Skeletal muscle satellite cell (primary cell): Measurements from ENCODE around the gene ITGA11.

Source experiments
- H3K27me3 ChIP-seq: 2 replicates; pipeline ENCODE4 v1.7.0; 2013; ENCODE audit warnings: low read length; ENCODE audit not compliant: control insufficient read depth, insufficient read depth
- H3K36me3 ChIP-seq: 2 replicates; pipeline ENCODE4 v1.7.0; 2013; ENCODE audit warnings: mild to moderate bottlenecking, control low read depth, low read length; ENCODE audit not compliant: insufficient read depth
- H3K4me1 ChIP-seq: 2 replicates; pipeline ENCODE4 v1.7.0; 2013; ENCODE audit warnings: low read length; ENCODE audit not compliant: control insufficient read depth, insufficient read depth
- H3K4me2 ChIP-seq: 2 replicates; pipeline ENCODE4 v1.7.0; 2013; ENCODE audit warnings: mild to moderate bottlenecking, low read length
- H3K4me3 ChIP-seq: 2 replicates; pipeline ENCODE4 v1.7.0; 2013; ENCODE audit warnings: low read length
- H3K9ac ChIP-seq: 2 replicates; pipeline ENCODE4 v1.7.0; 2013; ENCODE audit warnings: mild to moderate bottlenecking, low read depth, low read length, moderate library complexity
- H3K9me3 ChIP-seq: replicated peaks from 2 replicates; pipeline ENCODE4 v1.7.0; 2013; ENCODE audit warnings: mild to moderate bottlenecking, control low read depth, low read length

Gene ITGA11

DNA sequence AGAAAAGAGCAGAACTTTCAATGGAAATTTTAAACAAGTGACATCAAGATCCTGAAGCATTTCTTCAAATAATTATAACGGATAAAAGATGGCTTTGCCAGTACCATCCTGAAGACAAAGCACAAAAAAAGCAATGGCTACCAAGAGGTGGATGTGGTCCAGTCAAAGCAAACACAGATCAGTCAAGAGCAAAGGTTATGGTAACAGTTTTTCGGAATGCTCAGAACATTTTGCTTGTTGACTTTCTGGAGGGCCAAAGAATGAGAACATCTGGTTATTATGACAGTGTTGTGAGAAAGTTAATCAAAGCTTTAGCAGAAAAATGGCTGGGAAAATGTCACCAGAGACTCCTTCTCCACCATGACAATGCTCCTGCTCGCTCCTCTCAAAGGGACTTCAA, 122.9 kb downstream of the ITGA11 start:
- H3K4me2 ChIP-seq, result no peak overlapping the region
- H3K9ac ChIP-seq, result no peak overlapping the region
- peaks cover 14% of the 10 kb centered on the region for H3K36me3 ChIP-seq
- H3K4me1 ChIP-seq, result peaks cover 34% of the 10 kb centered on the region
- no peaks in the 10 kb centered on the region for H3K27me3 ChIP-seq
- H3K4me3 ChIP-seq, result no peak overlapping the region
- H3K9me3 ChIP-seq, result no peaks in the 10 kb centered on the region

GRCh38 chr15:68307131-68307928, 124.6 kb downstream of the ITGA11 start:
- no peak overlapping the region for H3K4me2 ChIP-seq
- no peak overlapping the region for H3K4me3 ChIP-seq

GRCh38 chr15:68305420-68305871, 126.5 kb downstream of the ITGA11 start:
- no peak overlapping the region for H3K4me3 ChIP-seq
- H3K4me1 ChIP-seq, result peaks cover 21% of the 10 kb centered on the region
- no peak overlapping the region for H3K9ac ChIP-seq
- H3K4me2 ChIP-seq, result no peak overlapping the region
- no peaks in the 10 kb centered on the region for H3K9me3 ChIP-seq
- H3K27me3 ChIP-seq, result no peaks in the 10 kb centered on the region
- H3K36me3 ChIP-seq, result peaks cover 8% of the 10 kb centered on the region

More at GRCh38 chr15:68307131-68307928, 124.6 kb downstream of the ITGA11 start:
- Histone ChIP-seq H3K9ac (no peak overlapping the region), H3K9me3 (no peaks in the 10 kb centered on the region), H3K4me1 (peaks cover 21% of the 10 kb centered on the region), H3K36me3 (peaks cover 14% of the 10 kb centered on the region), H3K27me3 (no peaks in the 10 kb centered on the region)

GRCh38 chr15:68304589-68305337, 127.2 kb downstream of the ITGA11 start:
- H3K9ac ChIP-seq, result no peak overlapping the region
- peaks cover 21% of the 10 kb centered on the region for H3K4me1 ChIP-seq
- H3K4me3 ChIP-seq, result no peak overlapping the region
- peaks cover 9% of the 10 kb centered on the region for H3K36me3 ChIP-seq
- H3K4me2 ChIP-seq, result no peak overlapping the region
- no peaks in the 10 kb centered on the region for H3K9me3 ChIP-seq
- no peaks in the 10 kb centered on the region for H3K27me3 ChIP-seq

GRCh38 chr15:68303560-68304436, 128.2 kb downstream of the ITGA11 start:
- no peak overlapping the region for H3K4me2 ChIP-seq
- H3K9ac ChIP-seq, result no peak overlapping the region
- H3K36me3 ChIP-seq, result peaks cover 17% of the 10 kb centered on the region
- no peaks in the 10 kb centered on the region for H3K9me3 ChIP-seq
- no peaks in the 10 kb centered on the region for H3K27me3 ChIP-seq
- H3K4me3 ChIP-seq, result no peak overlapping the region
- peaks cover 20% of the 10 kb centered on the region for H3K4me1 ChIP-seq

DNA sequence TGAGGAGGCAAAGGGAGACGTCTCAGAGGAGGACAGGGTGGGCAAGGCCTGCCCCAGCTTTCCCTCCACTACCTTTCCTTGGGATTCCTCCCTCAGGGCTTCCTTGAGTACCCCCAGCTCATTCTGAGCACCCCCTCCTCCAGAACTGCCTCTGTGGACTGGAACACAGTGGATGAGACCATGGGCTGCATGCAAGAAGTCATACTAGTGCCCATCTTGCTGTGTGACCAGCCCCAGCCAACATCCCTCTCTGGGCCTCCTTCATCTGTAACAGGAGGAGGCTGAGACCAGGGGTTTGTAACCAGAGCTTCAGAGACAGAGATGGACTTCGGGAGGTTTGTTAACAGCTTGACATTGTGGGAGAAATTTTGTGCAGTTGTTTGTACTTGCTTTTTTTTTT, 128.8 kb downstream of the ITGA11 start:
- H3K36me3 ChIP-seq, result peaks cover 17% of the 10 kb centered on the region
- no peaks in the 10 kb centered on the region for H3K9me3 ChIP-seq
- H3K4me2 ChIP-seq, result no peak overlapping the region
- no peaks in the 10 kb centered on the region for H3K27me3 ChIP-seq
- peaks cover 21% of the 10 kb centered on the region for H3K4me1 ChIP-seq
- no peak overlapping the region for H3K4me3 ChIP-seq
- no peak overlapping the region for H3K9ac ChIP-seq

DNA sequence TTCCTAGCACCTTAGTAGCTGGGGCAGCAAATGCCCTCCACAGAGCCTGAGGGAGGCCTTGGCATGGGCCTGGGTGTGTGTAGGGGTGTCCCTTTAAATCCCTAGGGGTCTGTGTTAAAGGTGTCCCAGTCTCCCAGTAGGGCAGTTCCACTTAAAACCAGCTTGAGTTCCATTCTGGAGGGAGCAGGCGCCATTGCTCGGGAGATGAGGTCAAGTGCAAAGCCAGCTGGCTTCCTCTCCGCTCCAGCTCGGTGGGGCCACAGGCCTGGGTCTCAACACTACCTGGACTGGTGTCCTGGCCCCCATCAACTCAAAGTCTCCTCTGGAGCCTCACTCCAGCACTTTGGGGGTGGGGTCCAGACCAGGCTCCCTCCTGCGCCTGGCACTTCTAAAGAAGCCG, 129.2 kb downstream of the ITGA11 start:
- no peak overlapping the region for H3K4me2 ChIP-seq
- no peak overlapping the region for H3K9ac ChIP-seq
- H3K27me3 ChIP-seq, result no peaks in the 10 kb centered on the region
- H3K36me3 ChIP-seq, result peaks cover 21% of the 10 kb centered on the region
- peaks cover 21% of the 10 kb centered on the region for H3K4me1 ChIP-seq
- no peak overlapping the region for H3K4me3 ChIP-seq
- no peaks in the 10 kb centered on the region for H3K9me3 ChIP-seq

GRCh38 chr15:68301301-68301700, 130.7 kb downstream of the ITGA11 start:
- H3K4me3 ChIP-seq, result no peak overlapping the region
- H3K4me1 ChIP-seq, result peaks cover 15% of the 10 kb centered on the region
- no peak overlapping the region for H3K4me2 ChIP-seq
- H3K9ac ChIP-seq, result no peak overlapping the region
- H3K27me3 ChIP-seq, result no peaks in the 10 kb centered on the region
- peaks cover 23% of the 10 kb centered on the region for H3K36me3 ChIP-seq
- H3K9me3 ChIP-seq, result no peaks in the 10 kb centered on the region

- no peaks in the 10 kb centered on the region for H3K27me3 ChIP-seq
- no peak overlapping the region for H3K4me3 ChIP-seq
- H3K9ac ChIP-seq, result no peak overlapping the region
- no peaks in the 10 kb centered on the region for H3K9me3 ChIP-seq
- no peak overlapping the region for H3K4me2 ChIP-seq
- peaks cover 12% of the 10 kb centered on the region for H3K4me1 ChIP-seq
- H3K36me3 ChIP-seq, result peaks cover 23% of the 10 kb centered on the region
These were observed 131.6 kb downstream of the ITGA11 start for GRCh38 chr15:68300115-68300940.

- Histone ChIP-seq H3K27me3 (no peaks in the 10 kb centered on the region), H3K9me3 (no peaks in the 10 kb centered on the region), H3K36me3 (peaks cover 22% of the 10 kb centered on the region), H3K4me1 (peaks cover 10% of the 10 kb centered on the region), H3K9ac (no peak overlapping the region), H3K4me3 (no peak overlapping the region), H3K4me2 (peak overlapping the region; percentile 70)
These were observed 132.5 kb downstream of the ITGA11 start for GRCh38 chr15:68299436-68299835.
